K562 (cell line): ENCODE data around the gene MAPKAPK2. TPM values are rescaled to one million over a fixed set of nuclear protein-coding genes. Genes with fewer than 3 reads are reported as not detected.

Experiments
- ATF4 ChIP-seq: fragments of 450-650 bp; formaldehyde crosslinking; IDR thresholded peaks from 2 replicates; pipeline ENCODE4 v1.4.0; 2022; ENCODE audit warnings: mild to moderate bottlenecking, moderate library complexity
- CBX1 ChIP-seq: sonication (generic); IDR thresholded peaks from 2 replicates; pipeline ENCODE4 v1.6.1; 2016; ENCODE audit warnings: antibody characterized with exemption, low read depth, mild to moderate bottlenecking
- CSDE1 ChIP-seq, 2 experiments: fragments of 450-650 bp; IDR thresholded peaks; 2 replicates each; pipeline ENCODE4 v1.6.1; 2016; ENCODE audit warnings: mild to moderate bottlenecking in 1 of 2
- ESRRB ChIP-seq: fragments of 250-450 bp; sonication (Bioruptor Pico); IDR thresholded peaks from 2 replicates; pipeline ENCODE4 v1.5.0; 2020; ENCODE audit warnings: mild to moderate bottlenecking, moderate library complexity, borderline replicate concordance
- GABPA ChIP-seq: fragments of 200-800 bp; sonication (Bioruptor generic); conservative IDR thresholded peaks from 2 replicates; pipeline ENCODE4 v1.6.1; 2016; ENCODE audit warnings: low read depth, missing genetic modification characterization, missing compliant biosample characterization
- GTF2E2 ChIP-seq: fragments of 200-800 bp; sonication (Bioruptor generic); IDR thresholded peaks from 2 replicates; pipeline ENCODE4 v1.6.1; 2016; ENCODE audit warnings: missing genetic modification characterization, missing compliant biosample characterization
- HDAC1 ChIP-seq, 2 experiments: fragments of 450-650 bp; IDR thresholded peaks; 2 replicates each; pipeline ENCODE4 v1.6.1; 2016 to 2017; ENCODE audit warnings: inconsistent platforms in 1 of 2, mild to moderate bottlenecking in 1 of 2, moderate library complexity in 1 of 2
- HES1 ChIP-seq: fragments of 450-650 bp; IDR thresholded peaks from 2 replicates; pipeline ENCODE4 v1.6.1; 2016; ENCODE audit warnings: low read depth, mild to moderate bottlenecking, moderate library complexity
- HNRNPL ChIP-seq: fragments of 200-400 bp; formaldehyde crosslinking; IDR thresholded peaks from 2 replicates; pipeline ENCODE4 v1.6.1; 2017; ENCODE audit warnings: low read depth, mild to moderate bottlenecking, low read length
- KHSRP ChIP-seq: fragments of 450-650 bp; IDR thresholded peaks from 2 replicates; pipeline ENCODE4 v1.6.1; 2017
- MIER1 ChIP-seq: fragments of 450-650 bp; IDR thresholded peaks from 2 replicates; pipeline ENCODE4 v1.6.1; 2016; ENCODE audit warnings: antibody characterized with exemption, mild to moderate bottlenecking, low read depth
- PATZ1 ChIP-seq: fragments of 250-450 bp; sonication (Bioruptor Pico); IDR thresholded peaks from 2 replicates; pipeline ENCODE4 v1.5.0; 2020; ENCODE audit warnings: mild to moderate bottlenecking, borderline replicate concordance
- PBX2 ChIP-seq, 2 experiments: IDR thresholded peaks in 1 of 2; conservative IDR thresholded peaks in 1 of 2; 2 replicates each; pipeline ENCODE4 v1.6.1; 2016; ENCODE audit warnings: low read depth in 2 of 2, mild to moderate bottlenecking in 1 of 2, missing compliant biosample characterization in 1 of 2, missing genetic modification characterization in 1 of 2, moderate library complexity in 1 of 2
- SPI1 ChIP-seq: IDR thresholded peaks from 2 replicates; pipeline ENCODE4 v1.6.1; 2011; ENCODE audit warnings: low read depth, low read length, control low read depth, borderline replicate concordance
- ZBTB8A ChIP-seq: fragments of 450-650 bp; IDR thresholded peaks from 2 replicates; pipeline ENCODE4 v1.6.1; 2018; ENCODE audit warnings: mild to moderate bottlenecking, moderate library complexity; ENCODE audit not compliant: partially characterized antibody
- ZNF143 ChIP-seq: sonication (generic); formaldehyde crosslinking; IDR thresholded peaks from 2 replicates; pipeline ENCODE4 v1.9.0; 2022; ENCODE audit warnings: mild to moderate bottlenecking, missing genetic modification reagents
- ZNF280B ChIP-seq: fragments of 250-450 bp; sonication (Bioruptor Pico); IDR thresholded peaks from 2 replicates; pipeline ENCODE4 v1.5.1; 2021; ENCODE audit warnings: mild to moderate bottlenecking
- ZNF511 ChIP-seq: sonication (generic); formaldehyde crosslinking; IDR thresholded peaks from 2 replicates; pipeline ENCODE4 v1.8.0; 2022; ENCODE audit warnings: mild to moderate bottlenecking, missing genetic modification reagents
- ZNF707 ChIP-seq: fragments of 250-450 bp; sonication (Bioruptor Pico); conservative IDR thresholded peaks from 2 replicates; pipeline ENCODE4 v1.8.0; 2022; ENCODE audit warnings: inconsistent platforms, mild to moderate bottlenecking, moderate library complexity
- ZNF717 ChIP-seq: fragments of 250-450 bp; sonication (Bioruptor Pico); IDR thresholded peaks from 2 replicates; pipeline ENCODE4 v1.5.0; 2021
- polyA plus RNA-seq, 8 experiments: library from polyadenylated mRNA; depleted of rRNA in 4 of 8; stranded (reverse) in 5 of 8; unstranded in 3 of 8; fragments of >200 nt; fragmentation: Nextera tagmentation in 2 of 8; fragmentation: Illumina TruSeq in 1 of 8; extraction: Ambion mirVana in 2 of 8; extraction: Trizol in 1 of 8; gene quantifications; 2 replicates each; pipeline versions ENCODE4 v1.2.1 to v1.2.3, GENCODE V29; 2011 to 2014; ENCODE audit warnings: inconsistent platforms in 1 of 8, missing spikeins in 1 of 8
- total RNA-seq, 7 experiments: library from RNA; depleted of rRNA in 6 of 7; stranded (reverse); fragments of >200 nt in 6 of 7; fragmentation: Illumina TruSeq in 2 of 7; extraction: Trizol in 2 of 7; gene quantifications; 2 replicates each; pipeline versions ENCODE4 v1.2.1 to v1.2.3, GENCODE V29; 2011 to 2021; ENCODE audit warnings: low replicate concordance in 1 of 7

Gene MAPKAPK2
- total and polyA plus RNA-seq, 9 of the 15 experiments (the other 6 are each of a cell fraction or from before 2014, with no cell fraction given) = 0.63 to 94.2 (median 52.1) TPM

GRCh38 chr1:206672011-206672688 is 12.6 kb upstream of the MAPKAPK2 start (continued):
- no peak for TF ChIP-seq PATZ1 (CRISPR knock-in tag)
- TF ChIP-seq ZNF717 (CRISPR knock-in tag) = no peak
- no peak for TF ChIP-seq CBX1
- TF ChIP-seq KHSRP = no peak
- TF ChIP-seq ESRRB = no peak
- no peak for TF ChIP-seq ZBTB8A
- TF ChIP-seq HES1 = no peak
- no peak for TF ChIP-seq MIER1
- TF ChIP-seq HDAC1 (IDR thresholded peaks at IDR 0.05) = peak; percentile 17 to 88; a peak in 2 of 4 replicates
- no peak for TF ChIP-seq ZNF707 (CRISPR knock-in tag)
- no peak for TF ChIP-seq ZNF511 (CRISPR knock-in tag)
- no peak for TF ChIP-seq HNRNPL
- no peak for TF ChIP-seq GTF2E2 (tag)
- peak; percentile 3 for TF ChIP-seq GABPA (tag)
- no peak for TF ChIP-seq CSDE1 (IDR thresholded peaks at IDR 0.05)
- TF ChIP-seq PBX2 (CRISPR knock-in tag; IDR thresholded peaks at IDR 0.05; ENCODE audit: low read depth) = no peak
- no peak for TF ChIP-seq PBX2 (tag; conservative IDR thresholded peaks at IDR 0.05; ENCODE audit: low read depth)
- TF ChIP-seq SPI1 = peak; percentile 53; the same call in 1 of the 2 replicates
- no peak for TF ChIP-seq ZNF143
- no peak; the same call in 1 of the 2 replicates for TF ChIP-seq ATF4 (CRISPR knock-in tag)
- TF ChIP-seq ZNF280B (CRISPR knock-in tag) = no peak
